ENCODE data around the gene JARID2.

GRCh38 chr6:15510536-15511247, 264.8 kb downstream of the JARID2 start:
- TF ChIP-seq CTCF (IDR thresholded peaks at IDR 0.05; ENCODE audit: low read depth, low read length, missing input control) = no peak
- no peak for TF ChIP-seq GABPA (IDR thresholded peaks at IDR 0.05 in 1 of 2, conservative IDR thresholded peaks at IDR 0.05 in 1 of 2)

Measured in liver (tissue), 3 donors.